ENCODE measurements around the gene CFL2.
A peak's percentile ranks its signal among the peaks of the same experiment; 100 is the strongest.
"Not testable (repeated sequence)": the region's sequence is repeated elsewhere in the genome, so short reads cannot be mapped to it uniquely, and the experiment has no call there.

The CFL2 gene

GRCh38 chr14:34714320-34715126 lies at the start of gene CFL2:
CFL2 (minus strand) TSS chr14:34714593; CDS start chr14:34714540, 53 bp downstream.
- no peak for TF ChIP-seq ZNF274 (IDR thresholded peaks at IDR 0.05; ENCODE audit: low read depth, low read length)
- peak within 1 kb of the TSS; percentile 85 for H3K4me3 ChIP-seq (ENCODE audit: low read length)

GRCh38 chr14:34755215-34755614 lies 40.8 kb upstream of the CFL2 start:
- no peak overlapping the region for H3K4me3 ChIP-seq (ENCODE audit: low read length)
- no peak for TF ChIP-seq ZNF274 (IDR thresholded peaks at IDR 0.05; ENCODE audit: low read depth, low read length)

- no peak for TF ChIP-seq ZNF274 (IDR thresholded peaks at IDR 0.05; ENCODE audit: low read depth, low read length)
- no peak overlapping the region for H3K4me3 ChIP-seq (ENCODE audit: low read length)
Measured at GRCh38 chr14:34754687-34755086, 40.3 kb upstream of the CFL2 start.

GRCh38 chr14:34750670-34751069 lies 36.3 kb upstream of the CFL2 start:
- no peak for TF ChIP-seq ZNF274 (IDR thresholded peaks at IDR 0.05; ENCODE audit: low read depth, low read length)

GRCh38 chr14:34750233-34750632 lies 35.8 kb upstream of the CFL2 start:
- no peak for TF ChIP-seq ZNF274 (IDR thresholded peaks at IDR 0.05; ENCODE audit: low read depth, low read length)
- H3K4me3 ChIP-seq (ENCODE audit: low read length): no peak overlapping the region

More at GRCh38 chr14:34750670-34751069, 36.3 kb upstream of the CFL2 start:
- no peak overlapping the region for H3K4me3 ChIP-seq (ENCODE audit: low read length)

- no peak overlapping the region for H3K4me3 ChIP-seq (ENCODE audit: low read length)
- no peak for TF ChIP-seq ZNF274 (IDR thresholded peaks at IDR 0.05; ENCODE audit: low read depth, low read length)
Measured at GRCh38 chr14:34749408-34749807, 35.0 kb upstream of the CFL2 start.

GRCh38 chr14:34742270-34743115 lies 28.1 kb upstream of the CFL2 start:
- H3K4me3 ChIP-seq (ENCODE audit: low read length): no peak overlapping the region
- no peak for TF ChIP-seq ZNF274 (IDR thresholded peaks at IDR 0.05; ENCODE audit: low read depth, low read length)

GRCh38 chr14:34741840-34742239 lies 27.4 kb upstream of the CFL2 start:
- no peak for TF ChIP-seq ZNF274 (IDR thresholded peaks at IDR 0.05; ENCODE audit: low read depth, low read length)
- no peak overlapping the region for H3K4me3 ChIP-seq (ENCODE audit: low read length)

GRCh38 chr14:34740139-34740538 lies 25.7 kb upstream of the CFL2 start:
- not testable (repeated sequence) for H3K4me3 ChIP-seq (ENCODE audit: low read length)

- H3K4me3 ChIP-seq (ENCODE audit: low read length): not testable (repeated sequence)
Measured at GRCh38 chr14:34737079-34737478, 22.7 kb upstream of the CFL2 start.

- H3K4me3 ChIP-seq (ENCODE audit: low read length): no peak overlapping the region
- no peak for TF ChIP-seq ZNF274 (IDR thresholded peaks at IDR 0.05; ENCODE audit: low read depth, low read length)
Measured at GRCh38 chr14:34733245-34733644, 18.9 kb upstream of the CFL2 start.

- no peak overlapping the region for H3K4me3 ChIP-seq (ENCODE audit: low read length)
- no peak for TF ChIP-seq ZNF274 (IDR thresholded peaks at IDR 0.05; ENCODE audit: low read depth, low read length)
Measured at GRCh38 chr14:34732802-34733201, 18.4 kb upstream of the CFL2 start.

GRCh38 chr14:34723867-34724266 lies 9.5 kb upstream of the CFL2 start:
- no peak overlapping the region for H3K4me3 ChIP-seq (ENCODE audit: low read length)
- TF ChIP-seq ZNF274 (IDR thresholded peaks at IDR 0.05; ENCODE audit: low read depth, low read length): no peak

- no peak for TF ChIP-seq ZNF274 (IDR thresholded peaks at IDR 0.05; ENCODE audit: low read depth, low read length)
- H3K4me3 ChIP-seq (ENCODE audit: low read length): no peak overlapping the region
Measured at GRCh38 chr14:34722723-34723545, 8.5 kb upstream of the CFL2 start.

Data from GM08714 (cell line).